Neural cell (in vitro differentiated cells): ENCODE data around the gene APOL5. TPM values are rescaled to one million over a fixed set of nuclear protein-coding genes. Genes with fewer than 3 reads are reported as not detected.

ENCODE experiments used
- H2AFZ ChIP-seq: fragments of 200-600, 300-800 bp; sonication (generic), shearing (Covaris generic); 2 replicates; pipeline ENCODE4 v1.6.0; 2014; ENCODE audit warnings: low read depth, mild to moderate bottlenecking, antibody characterized with exemption, low read length, moderate library complexity
- H3F3A ChIP-seq: fragments of 200-600 bp; shearing (Covaris generic); 2 replicates; pipeline ENCODE4 v1.6.1; 2016; ENCODE audit warnings: mild to moderate bottlenecking, moderate library complexity, mixed read lengths, antibody characterized with exemption, low read length; ENCODE audit not compliant: insufficient read depth, poor library complexity, severe bottlenecking
- H3K27ac ChIP-seq: fragments of 200-600, 300-800 bp; sonication (generic), shearing (Covaris generic); 2 replicates; pipeline ENCODE4 v1.5.1; 2014; ENCODE audit warnings: mild to moderate bottlenecking, low read length, moderate library complexity
- H3K27me3 ChIP-seq: fragments of 300-800, 200-600 bp; sonication (generic), shearing (Covaris generic); 2 replicates; pipeline ENCODE4 v1.6.0; 2014; ENCODE audit warnings: mild to moderate bottlenecking, low read depth, low read length, moderate library complexity; ENCODE audit not compliant: insufficient read depth
- H3K36me3 ChIP-seq: fragments of 300-800, 200-600 bp; sonication (generic), shearing (Covaris generic); 2 replicates; pipeline ENCODE4 v1.5.1; 2014; ENCODE audit warnings: mild to moderate bottlenecking, antibody characterized with exemption, low read length, moderate library complexity; ENCODE audit not compliant: insufficient read depth
- H3K4me2 ChIP-seq: fragments of 300-800, 200-600 bp; sonication (generic), shearing (Covaris generic); 2 replicates; pipeline ENCODE4 v1.6.0; 2014; ENCODE audit warnings: mild to moderate bottlenecking, low read length
- H3K4me3 ChIP-seq: fragments of 300-800, 200-600 bp; sonication (generic), shearing (Covaris generic); 2 replicates; pipeline ENCODE4 v1.5.1; 2014; ENCODE audit warnings: mild to moderate bottlenecking, low read length, moderate library complexity
- H3K79me2 ChIP-seq: fragments of 200-600 bp; shearing (Covaris generic); replicated peaks from 2 replicates; pipeline ENCODE4 v1.6.0; 2014; ENCODE audit warnings: mild to moderate bottlenecking, low read length, moderate library complexity; ENCODE audit not compliant: insufficient read depth
- H3K9ac ChIP-seq: fragments of 300-800, 200-600 bp; sonication (generic), shearing (Covaris generic); 2 replicates; pipeline ENCODE4 v1.6.1; 2016; ENCODE audit warnings: mild to moderate bottlenecking, low read length, mixed read lengths
- H3K9me2 ChIP-seq: fragments of 200-600 bp; shearing (Covaris generic); 2 replicates; pipeline ENCODE4 v1.6.1; 2016; ENCODE audit warnings: mild to moderate bottlenecking, low read length, mixed read lengths; ENCODE audit not compliant: insufficient read depth
- H3K9me3 ChIP-seq: fragments of 200-600, 300-800 bp; sonication (generic), shearing (Covaris generic); 2 replicates; pipeline ENCODE4 v1.6.1; 2016; ENCODE audit warnings: mild to moderate bottlenecking, mixed run types, low read length, moderate library complexity, mixed read lengths
- H4K20me1 ChIP-seq: fragments of 200-600 bp; shearing (Covaris generic); 2 replicates; pipeline ENCODE4 v1.6.1; 2016; ENCODE audit warnings: mild to moderate bottlenecking, mixed run types; ENCODE audit not compliant: insufficient read depth
- EP300 ChIP-seq: fragments of 450-650 bp; conservative IDR thresholded peaks from 2 replicates; pipeline ENCODE4 v1.6.1; 2014; ENCODE audit warnings: antibody characterized with exemption, mild to moderate bottlenecking, moderate library complexity; ENCODE audit not compliant: poor library complexity, severe bottlenecking
- EZH2 ChIP-seq: fragments of 200-600, 300-800 bp; shearing (Covaris generic), sonication (generic); IDR thresholded peaks from 2 replicates; pipeline ENCODE4 v1.6.1; 2014; ENCODE audit warnings: antibody characterized with exemption, low read length, borderline replicate concordance, mild to moderate bottlenecking; ENCODE audit not compliant: insufficient read depth, poor library complexity, severe bottlenecking
- MXI1 ChIP-seq: fragments of 450-650 bp; conservative IDR thresholded peaks from 2 replicates; pipeline ENCODE4 v1.6.1; 2014; ENCODE audit warnings: antibody characterized with exemption, mild to moderate bottlenecking; ENCODE audit not compliant: poor library complexity, severe bottlenecking
- POLR2AphosphoS5 ChIP-seq: IDR thresholded peaks from 2 replicates; pipeline ENCODE4 v1.6.1; 2012
- RAD21 ChIP-seq: fragments of 450-650 bp; conservative IDR thresholded peaks from 2 replicates; pipeline ENCODE4 v1.6.1; 2014; ENCODE audit warnings: antibody characterized with exemption, mild to moderate bottlenecking, moderate library complexity
- REST ChIP-seq: IDR thresholded peaks from 2 replicates; pipeline ENCODE4 v1.6.1; 2012; ENCODE audit warnings: borderline replicate concordance
- SMC3 ChIP-seq: fragments of 450-650 bp; conservative IDR thresholded peaks from 2 replicates; pipeline ENCODE4 v1.6.1; 2014; ENCODE audit warnings: antibody characterized with exemption, mild to moderate bottlenecking, moderate library complexity; ENCODE audit not compliant: poor library complexity
- TAF1 ChIP-seq: IDR thresholded peaks from 2 replicates; pipeline ENCODE4 v1.6.1; 2012; ENCODE audit warnings: low read depth
- polyA plus RNA-seq: library from polyadenylated mRNA; depleted of rRNA; stranded (reverse); fragments of >200 nt; gene quantifications from 2 replicates; pipeline ENCODE4 v1.2.3, GENCODE V29; 2014
- TF ChIP-seq, protein P1 (sequence below): fragments of 450-650 bp; IDR thresholded peaks from 2 replicates; pipeline ENCODE4 v1.5.1; 2014; ENCODE audit warnings: antibody characterized with exemption, mild to moderate bottlenecking, moderate library complexity; ENCODE audit not compliant: poor library complexity, severe bottlenecking

APOL5 gene
- polyA plus RNA-seq, 1 donor from 2014 or later = not detected

GRCh38 chr22:35752863-35753189 lies 35.2 kb downstream of the APOL5 start:
- no peak overlapping the region for H3K9ac ChIP-seq
- peaks cover 20% of the 10 kb centered on the region for H3K36me3 ChIP-seq
- H2AFZ ChIP-seq = no peak overlapping the region
- TF ChIP-seq, protein P1, sequence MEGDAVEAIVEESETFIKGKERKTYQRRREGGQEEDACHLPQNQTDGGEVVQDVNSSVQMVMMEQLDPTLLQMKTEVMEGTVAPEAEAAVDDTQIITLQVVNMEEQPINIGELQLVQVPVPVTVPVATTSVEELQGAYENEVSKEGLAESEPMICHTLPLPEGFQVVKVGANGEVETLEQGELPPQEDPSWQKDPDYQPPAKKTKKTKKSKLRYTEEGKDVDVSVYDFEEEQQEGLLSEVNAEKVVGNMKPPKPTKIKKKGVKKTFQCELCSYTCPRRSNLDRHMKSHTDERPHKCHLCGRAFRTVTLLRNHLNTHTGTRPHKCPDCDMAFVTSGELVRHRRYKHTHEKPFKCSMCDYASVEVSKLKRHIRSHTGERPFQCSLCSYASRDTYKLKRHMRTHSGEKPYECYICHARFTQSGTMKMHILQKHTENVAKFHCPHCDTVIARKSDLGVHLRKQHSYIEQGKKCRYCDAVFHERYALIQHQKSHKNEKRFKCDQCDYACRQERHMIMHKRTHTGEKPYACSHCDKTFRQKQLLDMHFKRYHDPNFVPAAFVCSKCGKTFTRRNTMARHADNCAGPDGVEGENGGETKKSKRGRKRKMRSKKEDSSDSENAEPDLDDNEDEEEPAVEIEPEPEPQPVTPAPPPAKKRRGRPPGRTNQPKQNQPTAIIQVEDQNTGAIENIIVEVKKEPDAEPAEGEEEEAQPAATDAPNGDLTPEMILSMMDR = no peak
- H3K4me2 ChIP-seq = no peak overlapping the region
- no peaks in the 10 kb centered on the region for H3K9me2 ChIP-seq
- H3K27me3 ChIP-seq = no peaks in the 10 kb centered on the region
- peaks cover 4% of the 10 kb centered on the region for H4K20me1 ChIP-seq
- no peak overlapping the region for H3K4me3 ChIP-seq
- no peaks in the 10 kb centered on the region for H3F3A ChIP-seq
- no peaks in the 10 kb centered on the region for H3K79me2 ChIP-seq
- no peaks in the 10 kb centered on the region for H3K9me3 ChIP-seq
- H3K27ac ChIP-seq = no peak overlapping the region

DNA sequence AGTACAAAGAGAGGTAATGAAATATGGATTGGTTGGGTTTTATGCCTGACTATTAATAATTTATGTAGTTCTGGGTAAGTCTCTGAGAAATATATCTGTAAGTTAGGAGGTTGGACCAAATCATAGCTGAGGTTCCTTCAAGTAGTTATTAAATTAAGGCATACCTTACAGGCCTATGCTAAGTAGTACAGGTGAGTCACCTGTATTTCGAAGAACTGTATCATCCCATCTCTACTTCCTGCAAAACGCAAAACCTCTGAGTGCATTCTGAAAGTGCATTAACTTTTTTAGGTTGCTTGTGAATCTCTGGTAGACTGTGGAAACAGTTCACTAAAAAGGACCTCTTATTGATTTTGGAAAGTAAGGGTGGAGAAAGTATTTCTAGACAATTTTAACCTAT lies 37.1 kb downstream of the APOL5 start:
- no peaks in the 10 kb centered on the region for H3K9me2 ChIP-seq
- no peak overlapping the region for H3K4me3 ChIP-seq
- no peak overlapping the region for H3K27ac ChIP-seq
- H3K4me2 ChIP-seq = no peak overlapping the region
- H2AFZ ChIP-seq = no peak overlapping the region
- H3K36me3 ChIP-seq = peaks cover 29% of the 10 kb centered on the region
- H3K9ac ChIP-seq = no peak overlapping the region
- no peaks in the 10 kb centered on the region for H3K27me3 ChIP-seq
- no peaks in the 10 kb centered on the region for H3K9me3 ChIP-seq
- no peaks in the 10 kb centered on the region for H3K79me2 ChIP-seq
- H4K20me1 ChIP-seq = peaks cover 4% of the 10 kb centered on the region
- TF ChIP-seq TAF1 (no peak), RAD21 (no peak), EP300 (no peak), MXI1 (no peak), REST (no peak), EZH2 (no peak), POLR2AphosphoS5 (no peak), SMC3 (no peak)
- TF ChIP-seq, protein P1 = no peak
- H3F3A ChIP-seq = no peaks in the 10 kb centered on the region
